CD4-positive, alpha-beta T cell treated with Interleukin-2 at 100 ng/mL for 4 hours (primary cell): ENCODE data around the gene TIAM1.

ENCODE experiments used
- DNase-seq: peaks from one replicate; pipeline ENCODE4 v3.0.0-alpha.2; 2020; ENCODE audit warnings: low spot score

TIAM1 gene

GRCh38 chr21:31132574-31133242 is 211.4 kb downstream of the TIAM1 start:
- DNase-seq: peak; percentile 83

GRCh38 chr21:31130821-31131220 is 213.2 kb downstream of the TIAM1 start:
- DNase-seq: no peak

- DNase-seq: no peak
Observed at GRCh38 chr21:31128234-31128633, 215.8 kb downstream of the TIAM1 start.

GRCh38 chr21:31124010-31124409 is 220.1 kb downstream of the TIAM1 start:
- DNase-seq: no peak

- DNase-seq: no peak
Observed at GRCh38 chr21:31119199-31119598, 224.9 kb downstream of the TIAM1 start.

- DNase-seq: peak; percentile 39
Observed at GRCh38 chr21:31117128-31117916, 226.7 kb downstream of the TIAM1 start.

GRCh38 chr21:31115249-31115648 is 228.8 kb downstream of the TIAM1 start:
- no peak for DNase-seq

- DNase-seq: no peak
Observed at GRCh38 chr21:31111093-31111492, 233.0 kb downstream of the TIAM1 start.

GRCh38 chr21:31110430-31110829 is 233.6 kb downstream of the TIAM1 start:
- no peak for DNase-seq

- no peak for DNase-seq
Observed at GRCh38 chr21:31107871-31108270, 236.2 kb downstream of the TIAM1 start.

- DNase-seq: no peak
Observed at GRCh38 chr21:31107176-31107785, 236.8 kb downstream of the TIAM1 start.

- no peak for DNase-seq
Observed at GRCh38 chr21:31103571-31104265, 240.3 kb downstream of the TIAM1 start.

- DNase-seq: no peak
Observed at GRCh38 chr21:31103163-31103562, 240.9 kb downstream of the TIAM1 start.

- no peak for DNase-seq
Observed at GRCh38 chr21:31099122-31099521, 244.9 kb downstream of the TIAM1 start.

- DNase-seq: peak; percentile 77
Observed at GRCh38 chr21:31098576-31099005, 245.5 kb downstream of the TIAM1 start.

GRCh38 chr21:31092832-31093625 is 251.0 kb downstream of the TIAM1 start:
- DNase-seq: no peak

- no peak for DNase-seq
Observed at GRCh38 chr21:31090376-31090775, 253.7 kb downstream of the TIAM1 start.

GRCh38 chr21:31088474-31088751 is 255.6 kb downstream of the TIAM1 start:
- DNase-seq: no peak

GRCh38 chr21:31087639-31088473 is 256.2 kb downstream of the TIAM1 start:
- no peak for DNase-seq

GRCh38 chr21:31084689-31085088 is 259.4 kb downstream of the TIAM1 start:
- DNase-seq: no peak

- DNase-seq: no peak
Observed at GRCh38 chr21:31078796-31079195, 265.3 kb downstream of the TIAM1 start.
